ENCODE measurements around the gene C1orf167. TPM values are rescaled to one million over a fixed set of nuclear protein-coding genes. Genes with fewer than 3 reads are reported as not detected.

The C1orf167 gene
- total and polyA plus RNA-seq, 2 of the 13 experiments (the other 11 are each of a cell fraction or from before 2014, with no cell fraction given) = not detected

DNA sequence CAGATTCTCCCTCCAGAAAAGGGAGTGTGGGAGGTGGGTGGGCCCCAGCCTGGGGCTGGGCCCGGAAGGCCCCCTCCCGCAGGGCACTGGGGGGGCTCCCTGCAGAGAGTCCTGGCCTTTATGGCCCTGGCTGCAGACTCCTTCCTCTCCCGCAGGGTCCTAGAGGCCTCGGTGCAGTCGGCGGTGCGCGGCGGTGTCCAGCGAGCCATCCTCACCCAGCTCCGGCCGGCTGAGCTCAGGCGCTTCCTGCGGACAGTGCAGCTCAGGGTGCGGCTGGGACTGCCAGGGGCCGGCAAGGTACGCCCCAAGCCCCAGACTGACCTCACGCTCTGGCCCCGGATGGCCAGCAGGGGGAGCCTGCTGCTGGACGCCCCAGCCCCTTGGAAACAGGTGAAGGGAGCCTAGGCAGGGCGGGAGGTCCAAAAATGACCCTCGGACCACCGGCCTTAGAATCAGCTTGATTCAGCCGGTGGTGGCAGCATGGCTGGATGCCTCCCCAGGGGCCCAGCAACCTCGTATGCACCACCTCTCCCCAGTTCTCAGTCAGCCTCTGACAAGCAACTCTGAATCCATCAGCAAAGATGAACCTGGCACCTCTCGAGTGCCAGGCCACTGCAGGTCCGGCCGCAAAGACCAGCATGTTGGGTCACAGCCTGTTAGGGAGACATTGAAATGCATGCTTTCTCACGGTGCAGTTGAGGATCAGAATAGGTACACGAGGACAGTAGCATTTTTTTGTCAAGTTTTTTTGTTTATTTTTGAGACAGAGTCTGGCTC is 23.2 kb downstream of the C1orf167 start (continued):
- TF ChIP-seq, protein P1, sequence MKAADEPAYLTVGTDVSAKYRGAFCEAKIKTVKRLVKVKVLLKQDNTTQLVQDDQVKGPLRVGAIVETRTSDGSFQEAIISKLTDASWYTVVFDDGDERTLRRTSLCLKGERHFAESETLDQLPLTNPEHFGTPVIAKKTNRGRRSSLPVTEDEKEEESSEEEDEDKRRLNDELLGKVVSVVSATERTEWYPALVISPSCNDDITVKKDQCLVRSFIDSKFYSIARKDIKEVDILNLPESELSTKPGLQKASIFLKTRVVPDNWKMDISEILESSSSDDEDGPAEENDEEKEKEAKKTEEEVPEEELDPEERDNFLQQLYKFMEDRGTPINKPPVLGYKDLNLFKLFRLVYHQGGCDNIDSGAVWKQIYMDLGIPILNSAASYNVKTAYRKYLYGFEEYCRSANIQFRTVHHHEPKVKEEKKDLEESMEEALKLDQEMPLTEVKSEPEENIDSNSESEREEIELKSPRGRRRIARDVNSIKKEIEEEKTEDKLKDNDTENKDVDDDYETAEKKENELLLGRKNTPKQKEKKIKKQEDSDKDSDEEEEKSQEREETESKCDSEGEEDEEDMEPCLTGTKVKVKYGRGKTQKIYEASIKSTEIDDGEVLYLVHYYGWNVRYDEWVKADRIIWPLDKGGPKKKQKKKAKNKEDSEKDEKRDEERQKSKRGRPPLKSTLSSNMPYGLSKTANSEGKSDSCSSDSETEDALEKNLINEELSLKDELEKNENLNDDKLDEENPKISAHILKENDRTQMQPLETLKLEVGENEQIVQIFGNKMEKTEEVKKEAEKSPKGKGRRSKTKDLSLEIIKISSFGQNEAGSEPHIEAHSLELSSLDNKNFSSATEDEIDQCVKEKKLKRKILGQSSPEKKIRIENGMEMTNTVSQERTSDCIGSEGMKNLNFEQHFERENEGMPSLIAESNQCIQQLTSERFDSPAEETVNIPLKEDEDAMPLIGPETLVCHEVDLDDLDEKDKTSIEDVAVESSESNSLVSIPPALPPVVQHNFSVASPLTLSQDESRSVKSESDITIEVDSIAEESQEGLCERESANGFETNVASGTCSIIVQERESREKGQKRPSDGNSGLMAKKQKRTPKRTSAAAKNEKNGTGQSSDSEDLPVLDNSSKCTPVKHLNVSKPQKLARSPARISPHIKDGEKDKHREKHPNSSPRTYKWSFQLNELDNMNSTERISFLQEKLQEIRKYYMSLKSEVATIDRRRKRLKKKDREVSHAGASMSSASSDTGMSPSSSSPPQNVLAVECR (CRISPR knock-in tag; IDR thresholded peaks at IDR 0.05; ENCODE audit: borderline replicate concordance) = no peak; the same call in 1 of the 2 replicates
- TF ChIP-seq ZNF761 (CRISPR knock-in tag; conservative IDR thresholded peaks at IDR 0.05) = no peak
- TF ChIP-seq, protein P2, sequence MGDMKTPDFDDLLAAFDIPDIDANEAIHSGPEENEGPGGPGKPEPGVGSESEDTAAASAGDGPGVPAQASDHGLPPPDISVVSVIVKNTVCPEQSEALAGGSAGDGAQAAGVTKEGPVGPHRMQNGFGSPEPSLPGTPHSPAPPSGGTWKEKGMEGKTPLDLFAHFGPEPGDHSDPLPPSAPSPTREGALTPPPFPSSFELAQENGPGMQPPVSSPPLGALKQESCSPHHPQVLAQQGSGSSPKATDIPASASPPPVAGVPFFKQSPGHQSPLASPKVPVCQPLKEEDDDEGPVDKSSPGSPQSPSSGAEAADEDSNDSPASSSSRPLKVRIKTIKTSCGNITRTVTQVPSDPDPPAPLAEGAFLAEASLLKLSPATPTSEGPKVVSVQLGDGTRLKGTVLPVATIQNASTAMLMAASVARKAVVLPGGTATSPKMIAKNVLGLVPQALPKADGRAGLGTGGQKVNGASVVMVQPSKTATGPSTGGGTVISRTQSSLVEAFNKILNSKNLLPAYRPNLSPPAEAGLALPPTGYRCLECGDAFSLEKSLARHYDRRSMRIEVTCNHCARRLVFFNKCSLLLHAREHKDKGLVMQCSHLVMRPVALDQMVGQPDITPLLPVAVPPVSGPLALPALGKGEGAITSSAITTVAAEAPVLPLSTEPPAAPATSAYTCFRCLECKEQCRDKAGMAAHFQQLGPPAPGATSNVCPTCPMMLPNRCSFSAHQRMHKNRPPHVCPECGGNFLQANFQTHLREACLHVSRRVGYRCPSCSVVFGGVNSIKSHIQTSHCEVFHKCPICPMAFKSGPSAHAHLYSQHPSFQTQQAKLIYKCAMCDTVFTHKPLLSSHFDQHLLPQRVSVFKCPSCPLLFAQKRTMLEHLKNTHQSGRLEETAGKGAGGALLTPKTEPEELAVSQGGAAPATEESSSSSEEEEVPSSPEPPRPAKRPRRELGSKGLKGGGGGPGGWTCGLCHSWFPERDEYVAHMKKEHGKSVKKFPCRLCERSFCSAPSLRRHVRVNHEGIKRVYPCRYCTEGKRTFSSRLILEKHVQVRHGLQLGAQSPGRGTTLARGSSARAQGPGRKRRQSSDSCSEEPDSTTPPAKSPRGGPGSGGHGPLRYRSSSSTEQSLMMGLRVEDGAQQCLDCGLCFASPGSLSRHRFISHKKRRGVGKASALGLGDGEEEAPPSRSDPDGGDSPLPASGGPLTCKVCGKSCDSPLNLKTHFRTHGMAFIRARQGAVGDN (CRISPR knock-in tag; IDR thresholded peaks at IDR 0.05) = peak; percentile 66; the same call in 1 of the 2 replicates
- TF ChIP-seq, protein P3, sequence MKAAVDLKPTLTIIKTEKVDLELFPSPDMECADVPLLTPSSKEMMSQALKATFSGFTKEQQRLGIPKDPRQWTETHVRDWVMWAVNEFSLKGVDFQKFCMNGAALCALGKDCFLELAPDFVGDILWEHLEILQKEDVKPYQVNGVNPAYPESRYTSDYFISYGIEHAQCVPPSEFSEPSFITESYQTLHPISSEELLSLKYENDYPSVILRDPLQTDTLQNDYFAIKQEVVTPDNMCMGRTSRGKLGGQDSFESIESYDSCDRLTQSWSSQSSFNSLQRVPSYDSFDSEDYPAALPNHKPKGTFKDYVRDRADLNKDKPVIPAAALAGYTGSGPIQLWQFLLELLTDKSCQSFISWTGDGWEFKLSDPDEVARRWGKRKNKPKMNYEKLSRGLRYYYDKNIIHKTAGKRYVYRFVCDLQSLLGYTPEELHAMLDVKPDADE (CRISPR knock-in tag; IDR thresholded peaks at IDR 0.05) = no peak
- no peak for TF ChIP-seq NONO (IDR thresholded peaks at IDR 0.05)
- peak; percentile 67; the same call in 1 of the 2 replicates for TF ChIP-seq NONO (CRISPR knock-in tag; conservative IDR thresholded peaks at IDR 0.05)
- TF ChIP-seq HHEX (CRISPR knock-in tag; IDR thresholded peaks at IDR 0.05) = no peak
- TF ChIP-seq PHF21A (CRISPR knock-in tag; IDR thresholded peaks at IDR 0.05) = peak; percentile 31; the same call in 1 of the 2 replicates
- TF ChIP-seq, protein P4, sequence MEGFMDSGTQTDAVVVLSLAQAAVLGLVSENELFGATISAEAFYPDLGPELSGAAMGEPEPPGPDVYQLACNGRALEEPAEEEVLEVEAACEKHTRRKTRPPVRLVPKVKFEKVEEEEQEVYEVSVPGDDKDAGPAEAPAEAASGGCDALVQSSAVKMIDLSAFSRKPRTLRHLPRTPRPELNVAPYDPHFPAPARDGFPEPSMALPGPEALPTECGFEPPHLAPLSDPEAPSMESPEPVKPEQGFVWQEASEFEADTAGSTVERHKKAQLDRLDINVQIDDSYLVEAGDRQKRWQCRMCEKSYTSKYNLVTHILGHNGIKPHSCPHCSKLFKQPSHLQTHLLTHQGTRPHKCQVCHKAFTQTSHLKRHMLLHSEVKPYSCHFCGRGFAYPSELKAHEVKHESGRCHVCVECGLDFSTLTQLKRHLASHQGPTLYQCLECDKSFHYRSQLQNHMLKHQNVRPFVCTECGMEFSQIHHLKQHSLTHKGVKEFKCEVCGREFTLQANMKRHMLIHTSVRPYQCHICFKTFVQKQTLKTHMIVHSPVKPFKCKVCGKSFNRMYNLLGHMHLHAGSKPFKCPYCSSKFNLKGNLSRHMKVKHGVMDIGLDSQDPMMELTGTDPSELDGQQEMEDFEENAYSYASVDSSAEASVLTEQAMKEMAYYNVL (CRISPR knock-in tag; IDR thresholded peaks at IDR 0.05; ENCODE audit: borderline replicate concordance) = 0 out of 2 replicates have a peak, but pooled peaks have one; percentile 33
- TF ChIP-seq BRCA1 (CRISPR knock-in tag; IDR thresholded peaks at IDR 0.05) = no peak
- TF ChIP-seq YY1 (IDR thresholded peaks at IDR 0.05; ENCODE audit: insufficient read depth, insufficient replicate concordance, low read depth, low read length) = peak; percentile 46
- TF ChIP-seq SIX4 (CRISPR knock-in tag; IDR thresholded peaks at IDR 0.05) = no peak
- no peak for TF ChIP-seq RCOR2 (CRISPR knock-in tag; IDR thresholded peaks at IDR 0.05)
- TF ChIP-seq FOSL2 (CRISPR knock-in tag; IDR thresholded peaks at IDR 0.05) = peak; percentile 35; the same call in 1 of the 2 replicates
- TF ChIP-seq ZNF432 (CRISPR knock-in tag; IDR thresholded peaks at IDR 0.05; ENCODE audit: borderline replicate concordance) = no peak
- no peak for TF ChIP-seq BORCS8-MEF2B (CRISPR knock-in tag; IDR thresholded peaks at IDR 0.05)
- TF ChIP-seq GATAD2A (CRISPR knock-in tag; IDR thresholded peaks at IDR 0.05) = peak; percentile 58; the same call in 1 of the 2 replicates
- peak; percentile 80 for TF ChIP-seq ZBTB7B (CRISPR knock-in tag; IDR thresholded peaks at IDR 0.05)

Data from HepG2 (cell line).